ENCODE results near the gene HPD.

HPD gene

GRCh38 chr12:121828826-121829225 lies 29.8 kb downstream of the HPD start:
- DNase-seq (ENCODE audit: low read depth in 2 of 2, low spot score in 1 of 2): no peak

GRCh38 chr12:121828306-121828705 lies 30.4 kb downstream of the HPD start:
- no peak for DNase-seq (ENCODE audit: low read depth in 2 of 2, low spot score in 1 of 2)

- no peak for DNase-seq (ENCODE audit: low read depth in 2 of 2, low spot score in 1 of 2)
These were observed 31.1 kb downstream of the HPD start for GRCh38 chr12:121827351-121828099.

- DNase-seq (ENCODE audit: low read depth in 2 of 2, low spot score in 1 of 2): no peak
These were observed 32.1 kb downstream of the HPD start for GRCh38 chr12:121826318-121827150.

- no peak for DNase-seq (ENCODE audit: low read depth in 2 of 2, low spot score in 1 of 2)
These were observed 33.6 kb downstream of the HPD start for GRCh38 chr12:121825041-121825523.

GRCh38 chr12:121823727-121824115 lies 34.9 kb downstream of the HPD start:
- DNase-seq (ENCODE audit: low read depth in 2 of 2, low spot score in 1 of 2): no peak

- DNase-seq (ENCODE audit: low read depth in 2 of 2, low spot score in 1 of 2): no peak
These were observed 35.4 kb downstream of the HPD start for GRCh38 chr12:121823101-121823726.

- DNase-seq (ENCODE audit: low read depth in 2 of 2, low spot score in 1 of 2): no peak
These were observed 36.1 kb downstream of the HPD start for GRCh38 chr12:121822393-121823100.

- no peak for DNase-seq (ENCODE audit: low read depth in 2 of 2, low spot score in 1 of 2)
These were observed 38.6 kb downstream of the HPD start for GRCh38 chr12:121820056-121820455.

GRCh38 chr12:121819212-121819949 lies 39.3 kb downstream of the HPD start:
- DNase-seq (ENCODE audit: low read depth in 2 of 2, low spot score in 1 of 2): no peak

GRCh38 chr12:121817648-121818043 lies 41.0 kb downstream of the HPD start:
- no peak for DNase-seq (ENCODE audit: low read depth in 2 of 2, low spot score in 1 of 2)

GRCh38 chr12:121816925-121817647 lies 41.6 kb downstream of the HPD start:
- DNase-seq (ENCODE audit: low read depth in 2 of 2, low spot score in 1 of 2): no peak

GRCh38 chr12:121815263-121815662 lies 43.4 kb downstream of the HPD start:
- DNase-seq (ENCODE audit: low read depth in 2 of 2, low spot score in 1 of 2): no peak

GRCh38 chr12:121814429-121815119 lies 44.1 kb downstream of the HPD start:
- no peak for DNase-seq (ENCODE audit: low read depth in 2 of 2, low spot score in 1 of 2)

GRCh38 chr12:121813951-121814350 lies 44.7 kb downstream of the HPD start:
- no peak for DNase-seq (ENCODE audit: low read depth in 2 of 2, low spot score in 1 of 2)

- DNase-seq (ENCODE audit: low read depth in 2 of 2, low spot score in 1 of 2): no peak
These were observed 45.5 kb downstream of the HPD start for GRCh38 chr12:121812921-121813896.

- DNase-seq (ENCODE audit: low read depth in 2 of 2, low spot score in 1 of 2): no peak
These were observed 46.3 kb downstream of the HPD start for GRCh38 chr12:121812320-121812871.
